GM12864 (cell line): ENCODE data around the gene LLGL1.

Experiments used
- DNase-seq: peaks from one replicate; pipeline ENCODE4 v3.0.0-alpha.2; 2011; ENCODE audit warnings: low read depth
- H3K4me3 ChIP-seq: 2 replicates; pipeline ENCODE4 v1.5.1; 2011; ENCODE audit warnings: mild to moderate bottlenecking, low read depth, low read length, control low read depth
- CTCF ChIP-seq: IDR thresholded peaks from 2 replicates; pipeline ENCODE4 v1.5.1; 2011; ENCODE audit warnings: low read depth, mild to moderate bottlenecking, moderate library complexity, low read length, control low read depth, inconsistent platforms; ENCODE audit errors: missing control alignments

The LLGL1 gene

GRCh38 chr17:18235743-18236256 is 10.4 kb downstream of the LLGL1 start:
- TF ChIP-seq CTCF = no peak
- no peak for DNase-seq
- H3K4me3 ChIP-seq = no peak overlapping the region

- DNase-seq = no peak
- no peak overlapping the region for H3K4me3 ChIP-seq
- TF ChIP-seq CTCF = no peak
Observed at GRCh38 chr17:18236494-18236893, 11.1 kb downstream of the LLGL1 start.

- H3K4me3 ChIP-seq = no peak overlapping the region
- DNase-seq = no peak
Observed at GRCh38 chr17:18237461-18237860, 12.0 kb downstream of the LLGL1 start.

GRCh38 chr17:18238299-18238698 is 12.9 kb downstream of the LLGL1 start:
- TF ChIP-seq CTCF = no peak
- H3K4me3 ChIP-seq = no peak overlapping the region

More at GRCh38 chr17:18237461-18237860, 12.0 kb downstream of the LLGL1 start:
- TF ChIP-seq CTCF = no peak

GRCh38 chr17:18240449-18240848 is 15.0 kb downstream of the LLGL1 start:
- no peak for DNase-seq
- TF ChIP-seq CTCF = no peak
- H3K4me3 ChIP-seq = no peak overlapping the region

More at GRCh38 chr17:18238299-18238698, 12.9 kb downstream of the LLGL1 start:
- DNase-seq = no peak

GRCh38 chr17:18241229-18241871 is 15.9 kb downstream of the LLGL1 start:
- no peak for DNase-seq
- no peak overlapping the region for H3K4me3 ChIP-seq
- no peak for TF ChIP-seq CTCF

GRCh38 chr17:18245038-18245776 is 19.8 kb downstream of the LLGL1 start:
- DNase-seq = no peak
- no peak for TF ChIP-seq CTCF
- H3K4me3 ChIP-seq = no peak overlapping the region
